ENCODE measurements around the gene IL1A.
A peak's percentile ranks its signal among the peaks of the same experiment; 100 is the strongest.
"Not testable (repeated sequence)": the region's sequence is repeated elsewhere in the genome, so short reads cannot be mapped to it uniquely, and the experiment has no call there.

The IL1A gene, protein sequence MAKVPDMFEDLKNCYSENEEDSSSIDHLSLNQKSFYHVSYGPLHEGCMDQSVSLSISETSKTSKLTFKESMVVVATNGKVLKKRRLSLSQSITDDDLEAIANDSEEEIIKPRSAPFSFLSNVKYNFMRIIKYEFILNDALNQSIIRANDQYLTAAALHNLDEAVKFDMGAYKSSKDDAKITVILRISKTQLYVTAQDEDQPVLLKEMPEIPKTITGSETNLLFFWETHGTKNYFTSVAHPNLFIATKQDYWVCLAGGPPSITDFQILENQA

GRCh38 chr2:112784199-112785189 is at the start of gene IL1A:
IL1A (minus strand) TSS chr2:112784493; CDS start chr2:112783770, 723 bp downstream.
- peak; percentile 1 for DNase-seq

DNA sequence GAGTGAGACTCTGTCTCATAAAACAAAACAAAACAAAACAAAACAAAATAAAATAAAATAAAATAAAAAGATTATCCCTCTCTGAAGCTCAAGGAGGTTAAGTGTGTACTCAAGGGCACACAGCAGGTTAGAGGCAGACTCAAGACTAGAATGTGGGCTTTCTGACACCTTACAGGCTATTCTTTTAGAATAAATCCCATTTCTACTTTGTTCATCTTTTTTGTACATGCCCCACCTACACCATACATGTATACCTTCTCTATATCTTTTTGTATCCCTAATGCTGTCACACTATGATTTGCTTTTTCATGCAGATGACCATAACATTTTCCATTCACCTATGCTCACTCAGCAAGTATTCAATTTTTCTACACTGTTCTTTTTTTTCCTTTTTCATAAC is 49.7 kb upstream of the IL1A start:
- DNase-seq, result no peak

- not testable (repeated sequence) for DNase-seq
Measured at GRCh38 chr2:112833639-112833931, 49.3 kb upstream of the IL1A start.

GRCh38 chr2:112832841-112833638 is 48.7 kb upstream of the IL1A start:
- no peak for DNase-seq

GRCh38 chr2:112831946-112832840 is 47.9 kb upstream of the IL1A start:
- peak; percentile 2 for DNase-seq

DNA sequence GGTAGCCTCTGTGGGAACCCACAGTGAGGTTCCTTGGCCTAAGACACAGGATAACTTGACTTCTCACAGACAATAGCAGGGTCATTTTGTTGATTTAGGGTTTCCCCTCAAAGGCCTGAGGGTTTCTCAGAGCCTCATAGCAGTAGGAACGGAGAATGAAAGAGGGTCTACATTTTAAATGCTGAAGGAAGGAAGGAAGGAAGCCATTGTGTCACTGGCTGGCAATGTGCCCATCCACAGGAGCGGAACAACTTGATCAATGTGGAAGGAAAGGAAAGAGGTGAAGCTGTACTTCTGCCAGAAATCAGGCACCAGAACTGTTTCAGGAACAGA is 47.2 kb upstream of the IL1A start:
- DNase-seq, result no peak

- DNase-seq, result no peak
Measured at GRCh38 chr2:112830682-112831512, 46.6 kb upstream of the IL1A start.

GRCh38 chr2:112829961-112830681 is 45.8 kb upstream of the IL1A start:
- no peak for DNase-seq

- DNase-seq, result no peak
Measured at GRCh38 chr2:112829101-112829960, 45.0 kb upstream of the IL1A start.

- no peak for DNase-seq
Measured at GRCh38 chr2:112828251-112828691, 44.0 kb upstream of the IL1A start.

GRCh38 chr2:112827604-112828185 is 43.4 kb upstream of the IL1A start:
- DNase-seq, result no peak

DNA sequence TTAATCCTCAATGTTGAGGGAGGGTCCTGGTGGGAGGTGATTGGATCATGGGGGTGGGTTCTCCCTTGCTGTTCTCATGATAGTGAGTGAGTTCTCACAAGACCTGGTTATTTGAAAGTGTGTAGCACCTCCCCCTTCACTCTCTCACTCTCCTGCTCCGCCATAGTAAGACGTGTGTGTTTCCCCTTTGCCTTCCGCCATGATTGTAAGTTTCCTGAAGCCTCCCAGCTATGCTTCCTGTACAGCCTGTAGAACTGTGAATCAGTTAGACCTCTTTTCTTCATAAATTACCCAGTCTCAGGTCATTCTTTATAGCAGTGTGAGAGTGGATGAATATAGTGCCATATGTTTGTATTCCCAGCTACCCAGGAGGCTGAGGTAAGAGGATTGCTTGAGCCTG is 42.7 kb upstream of the IL1A start:
- DNase-seq, result no peak

DNA sequence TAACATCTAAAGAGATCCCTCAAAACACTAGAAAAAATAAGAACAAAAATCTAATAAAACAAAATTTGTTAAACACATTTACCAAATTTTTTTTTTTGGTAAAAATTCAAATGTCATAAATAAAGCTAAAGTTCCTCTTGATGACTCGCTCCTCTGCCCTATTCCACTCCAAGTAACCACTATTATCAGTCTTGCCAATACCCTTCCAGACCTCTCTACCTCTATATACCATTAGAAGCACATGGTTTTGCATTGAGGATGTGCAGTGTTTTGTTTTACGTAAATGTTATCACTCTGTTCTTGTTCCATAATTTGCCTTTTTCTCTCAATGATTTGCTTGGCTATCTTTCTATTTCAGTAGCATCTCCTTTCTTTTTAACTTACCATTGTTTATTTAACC is 41.4 kb upstream of the IL1A start:
- no peak for DNase-seq

GRCh38 chr2:112824694-112825085 is 40.4 kb upstream of the IL1A start:
- no peak for DNase-seq

GRCh38 chr2:112821682-112822081 is 37.4 kb upstream of the IL1A start:
- no peak for DNase-seq

DNA sequence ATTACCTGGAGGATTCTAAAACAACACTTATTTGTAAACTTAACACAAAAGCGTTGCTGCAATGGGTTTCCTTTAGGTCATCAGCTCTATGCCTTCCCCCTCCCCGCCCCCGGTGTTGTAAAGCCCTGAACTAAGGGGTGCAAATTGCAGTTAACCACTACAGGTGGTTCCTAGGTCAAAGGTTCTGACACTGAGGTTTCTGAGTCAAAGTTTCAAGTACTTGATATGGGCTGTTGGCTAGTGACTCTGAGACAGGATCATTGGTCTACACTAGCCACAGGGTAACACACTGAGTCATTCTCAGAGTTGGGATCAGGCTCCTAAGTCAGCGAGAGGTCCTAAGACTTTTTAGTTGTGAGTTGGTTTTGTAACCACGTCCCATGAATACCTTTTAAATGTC is 36.8 kb upstream of the IL1A start:
- DNase-seq, result no peak

- no peak for DNase-seq
Measured at GRCh38 chr2:112820343-112820742, 36.0 kb upstream of the IL1A start.

GRCh38 chr2:112819081-112819480 is 34.8 kb upstream of the IL1A start:
- no peak for DNase-seq

Measured in NCI-H69 (cell line).